H1 (cell line): ENCODE data around the gene JPH3. TPM values are rescaled to one million over a fixed set of nuclear protein-coding genes. Genes with fewer than 3 reads are reported as not detected.

Experiments
- CTCF ChIA-PET: fragments of 300-600 bp; sonication (Branson Sonifier 250); formaldehyde crosslinking; loops from one replicate; lab custom pipeline; 2021; ENCODE audit not compliant: partially characterized antibody; lab: Charles Lee
- POLR2A ChIA-PET: fragments of 300-600 bp; sonication (Branson Sonifier 250); formaldehyde crosslinking; loops from one replicate; lab custom pipeline; 2021; ENCODE audit warnings: inconsistent platforms; ENCODE audit not compliant: partially characterized antibody; lab: Charles Lee
- DNase-seq, 2 experiments: peaks; one replicate each; pipeline versions ENCODE4 v3.0.0 to v3.0.0-alpha.2; 2010 to 2022; ENCODE audit warnings: low spot score in 2 of 2, low read depth in 1 of 2, mixed read lengths in 1 of 2
- FAIRE-seq: peaks from 2 replicates; lab custom pipeline; 2011; peaks lifted over from hg19 to GRCh38; lab: Jason Lieb, UNC
- H2AFZ ChIP-seq: 2 replicates; pipeline ENCODE4 v1.8.1; 2012; ENCODE audit warnings: low read length, inconsistent platforms
- H2AK5ac ChIP-seq: 2 replicates; pipeline ENCODE4 v1.6.1; 2013; ENCODE audit warnings: low read depth, low read length
- H2BK120ac ChIP-seq: replicated peaks from 2 replicates; pipeline ENCODE3; 2013; ENCODE audit warnings: low read depth, low read length, inconsistent platforms
- H2BK12ac ChIP-seq: 2 replicates; pipeline ENCODE4 v1.6.1; 2013; ENCODE audit warnings: low read depth, low read length
- H2BK15ac ChIP-seq: 2 replicates; pipeline ENCODE4 v1.6.1; 2013; ENCODE audit warnings: low read length
- H2BK20ac ChIP-seq: 2 replicates; pipeline ENCODE4 v1.6.1; 2013; ENCODE audit warnings: low read length
- H2BK5ac ChIP-seq: 2 replicates; pipeline ENCODE4 v1.6.1; 2013; ENCODE audit warnings: low read depth, low read length
- H3K14ac ChIP-seq: 2 replicates; pipeline ENCODE4 v1.6.1; 2013; ENCODE audit warnings: inconsistent platforms; ENCODE audit not compliant: insufficient read length
- H3K18ac ChIP-seq: 2 replicates; pipeline ENCODE4 v1.6.1; 2013; ENCODE audit warnings: low read length; ENCODE audit errors: extremely low read depth
- H3K23ac ChIP-seq: 2 replicates; pipeline ENCODE4 v1.6.1; 2013; ENCODE audit warnings: inconsistent platforms; ENCODE audit not compliant: insufficient read length
- H3K23me2 ChIP-seq: 2 replicates; pipeline ENCODE4 v1.6.1; 2013; ENCODE audit warnings: low read depth, low read length
- H3K27ac ChIP-seq: 2 replicates; pipeline ENCODE4 v1.6.1; 2011; ENCODE audit warnings: low read depth, low read length, inconsistent platforms
- H3K27me3 ChIP-seq, 4 experiments: replicated peaks in 1 of 4; 1 replicate in 1 of 4; 2 replicates in 3 of 4; pipeline versions ENCODE4 v1.6.1 to v1.8.1; 2011 to 2013; ENCODE audit warnings: low read length in 3 of 4, mild to moderate bottlenecking in 3 of 4, inconsistent platforms in 2 of 4, mixed read lengths in 2 of 4, moderate library complexity in 1 of 4; ENCODE audit not compliant: control insufficient read depth in 3 of 4, insufficient read depth in 3 of 4; ENCODE audit errors: extremely low read depth in 1 of 4
- H3K36me3 ChIP-seq, 4 experiments: 2 replicates each; pipeline versions ENCODE4 v1.6.1 to v1.8.1; 2011 to 2013; ENCODE audit warnings: mild to moderate bottlenecking in 4 of 4, low read length in 3 of 4, moderate library complexity in 2 of 4, control low read depth in 1 of 4, inconsistent platforms in 1 of 4; ENCODE audit not compliant: insufficient read depth in 4 of 4, control insufficient read depth in 2 of 4
- H3K4ac ChIP-seq: replicated peaks from 2 replicates; pipeline ENCODE3; 2013; ENCODE audit warnings: low read length, low read depth, mixed read lengths, inconsistent platforms; ENCODE audit not compliant: insufficient read length
- H3K4me1 ChIP-seq, 4 experiments: replicated peaks in 1 of 4; 1 replicate in 1 of 4; 2 replicates in 3 of 4; pipeline versions ENCODE4 v1.6.1 to v1.8.1; 2011 to 2013; ENCODE audit warnings: low read length in 3 of 4, inconsistent platforms in 2 of 4, mixed read lengths in 1 of 4; ENCODE audit not compliant: insufficient read depth in 4 of 4, control insufficient read depth in 3 of 4
- H3K4me2 ChIP-seq, 2 experiments: 2 replicates each; pipeline versions ENCODE4 v1.6.1 to v1.8.1; 2011 to 2013; ENCODE audit warnings: low read depth in 2 of 2, low read length in 2 of 2, control low read depth in 1 of 2, inconsistent platforms in 1 of 2, mild to moderate bottlenecking in 1 of 2; ENCODE audit not compliant: insufficient read depth in 1 of 2
- H3K4me3 ChIP-seq, 4 experiments: fragments of 200-600, 300-600 bp in 1 of 4; sonication (generic), shearing (Covaris generic), sonication (Bioruptor Twin) in 1 of 4; 2 replicates each; pipeline versions ENCODE4 v1.5.1 to v1.8.1; 2011 to 2016; ENCODE audit warnings: low read length in 4 of 4, low read depth in 3 of 4, control low read depth in 2 of 4, inconsistent platforms in 2 of 4, mild to moderate bottlenecking in 2 of 4, mixed read lengths in 1 of 4, moderate library complexity in 1 of 4; ENCODE audit not compliant: insufficient read depth in 2 of 4; ENCODE audit errors: extremely low read depth in 1 of 4
- H3K56ac ChIP-seq: replicated peaks from 2 replicates; pipeline ENCODE3; 2013; ENCODE audit warnings: low read depth, mild to moderate bottlenecking, mixed read lengths, low read length, inconsistent platforms; ENCODE audit not compliant: insufficient read length
- H3K79me1 ChIP-seq: 2 replicates; pipeline ENCODE4 v1.6.1; 2013; ENCODE audit warnings: low read depth, low read length, control low read depth
- H3K79me2 ChIP-seq, 2 experiments: 2 replicates each; pipeline versions ENCODE4 v1.6.1 to v1.8.1; 2012 to 2013; ENCODE audit warnings: low read length in 2 of 2, mild to moderate bottlenecking in 2 of 2, inconsistent platforms in 1 of 2; ENCODE audit not compliant: insufficient read depth in 2 of 2, control insufficient read depth in 1 of 2
- H3K9ac ChIP-seq, 4 experiments: replicated peaks in 1 of 4; 1 replicate in 1 of 4; 2 replicates in 3 of 4; pipeline versions ENCODE4 v1.6.1 to v1.8.1; 2011 to 2013; ENCODE audit warnings: low read depth in 3 of 4, low read length in 3 of 4, control low read depth in 2 of 4, mild to moderate bottlenecking in 2 of 4, moderate library complexity in 2 of 4, inconsistent platforms in 1 of 4; ENCODE audit errors: extremely low read depth in 1 of 4
- H3K9me3 ChIP-seq, 2 experiments: 2 replicates each; pipeline versions ENCODE4 v1.6.1 to v1.8.1; 2012 to 2013; ENCODE audit warnings: mild to moderate bottlenecking in 2 of 2, moderate library complexity in 2 of 2, control low read depth in 1 of 2, inconsistent platforms in 1 of 2, low read depth in 1 of 2, low read length in 1 of 2, mixed read lengths in 1 of 2; ENCODE audit not compliant: insufficient read depth in 2 of 2
- H4K20me1 ChIP-seq, 2 experiments: replicated peaks in 1 of 2; 2 replicates each; pipeline versions ENCODE3 to v1.8.1; 2011 to 2013; ENCODE audit warnings: inconsistent platforms in 2 of 2, low read length in 2 of 2, mild to moderate bottlenecking in 1 of 2; ENCODE audit not compliant: insufficient read depth in 2 of 2, control insufficient read depth in 1 of 2
- H4K5ac ChIP-seq: 2 replicates; pipeline ENCODE4 v1.6.1; 2013; ENCODE audit warnings: low read length, low read depth, mixed read lengths, inconsistent platforms; ENCODE audit not compliant: insufficient read length
- H4K8ac ChIP-seq: 2 replicates; pipeline ENCODE4 v1.8.0; 2013; ENCODE audit warnings: mild to moderate bottlenecking, moderate library complexity, low read length, inconsistent platforms; ENCODE audit not compliant: insufficient read depth; ENCODE audit errors: extremely low read depth
- H4K91ac ChIP-seq: replicated peaks from 2 replicates; pipeline ENCODE3; 2013; ENCODE audit warnings: low read length, mixed read lengths, inconsistent platforms; ENCODE audit not compliant: insufficient read length
- BACH1 ChIP-seq: IDR thresholded peaks from 2 replicates; pipeline ENCODE4 v1.6.1; 2012; ENCODE audit warnings: low read length, improper control_type of control experiment
- TAF1 ChIP-seq: IDR thresholded peaks from 2 replicates; pipeline ENCODE4 v1.6.1; 2011; ENCODE audit warnings: mild to moderate bottlenecking, low read depth, low read length
- TBP ChIP-seq: IDR thresholded peaks from 2 replicates; pipeline ENCODE4 v1.6.1; 2011; ENCODE audit warnings: low read depth, low read length, improper control_type of control experiment
- WGBS, 2 experiments: shearing (Covaris generic) in 1 of 2; methylation state at CpG; one replicate each; pipeline versions ENCODE4 v1.1.6 to v1.1.7; 2013 to 2015; ENCODE audit warnings: low lambda C conversion rate in 2 of 2, mixed read lengths in 2 of 2, inconsistent platforms in 1 of 2, low coverage in 1 of 2, missing lambda C conversion rate in 1 of 2; ENCODE audit not compliant: insufficient replicate concordance in 2 of 2, insufficient coverage in 1 of 2, insufficient read length in 1 of 2; ENCODE audit errors: extremely low coverage in 1 of 2, missing lambda C conversion rate in 1 of 2; 5-methylcytosine and 5-hydroxymethylcytosine counted together
- polyA plus RNA-seq, 7 experiments: library from polyadenylated mRNA; depleted of rRNA in 3 of 7; stranded (reverse) in 5 of 7; unstranded in 2 of 7; fragments of >200 nt in 5 of 7; fragments of 200-250 nt in 2 of 7; gene quantifications; 1 replicate in 5 of 7; 2 replicates in 1 of 7; 4 replicates in 1 of 7; pipeline versions ENCODE4 v1.2.1 to v1.2.3, GENCODE V29; 2011 to 2013; ENCODE audit warnings: missing spikeins in 2 of 7, mixed read lengths in 2 of 7
- total RNA-seq: library from RNA; stranded (reverse); fragmentation: NEBNext Ultra II Directional; extraction: Animal tissue kit (Norgen Biotek cat#: 25700); gene quantifications from 2 replicates; pipeline ENCODE4 v1.2.1, GENCODE V29; 2021

The JPH3 gene
- total and polyA plus RNA-seq, 2 of the 8 experiments (the other 6 are each of a cell fraction or from before 2014, with no cell fraction given): 10.3 to 28.3 TPM

DNA sequence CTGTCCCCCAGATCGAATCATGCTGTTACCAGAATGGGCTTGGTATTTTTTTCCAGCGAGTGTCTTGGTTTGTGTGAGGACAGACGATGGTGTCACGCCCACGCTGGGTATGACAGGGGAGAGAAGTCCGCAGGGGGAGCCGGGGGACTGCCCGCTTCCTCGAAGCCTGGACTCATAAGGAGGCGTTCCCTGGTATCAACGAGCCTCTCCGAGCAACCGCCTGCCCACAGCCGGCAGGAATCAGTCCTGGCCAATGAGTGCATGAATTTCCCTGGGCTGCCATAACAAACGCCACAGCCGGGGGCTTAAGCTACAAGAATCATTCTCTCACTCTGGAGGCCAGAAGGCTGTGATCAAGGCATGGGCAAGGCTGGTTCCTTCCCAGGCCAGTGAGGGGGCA, 26.1 kb upstream of the JPH3 start:
- Histone ChIP-seq H3K14ac (no peak overlapping the region), H3K4me1 (peaks cover 3 to 23% (median 14%) of the 10 kb centered on the region in 4 experiments), H3K23ac (no peak overlapping the region), H4K5ac (no peak overlapping the region), H2BK15ac (0 out of 2 replicates have a peak overlapping the region, but pooled peaks have one; percentile 19), H3K79me2 (no peaks in the 10 kb centered on the region), H4K8ac (no peak overlapping the region), H3K4me2 (peak overlapping the region; percentile 53 to 69), H3K27ac (no peak overlapping the region), H3K79me1 (no peaks in the 10 kb centered on the region), H2AK5ac (no peak overlapping the region), H3K27me3 (0 out of 7 replicates have a peak, but pooled peaks cover 0 to 2% (median 0%) of the 10 kb centered on the region in 4 experiments), H2BK120ac (peak overlapping the region; percentile 56), H3K9me3 (no peaks in the 10 kb centered on the region), H2BK12ac (no peak overlapping the region), H3K9ac (no peak overlapping the region), H3K18ac (no peak overlapping the region), H2AFZ (peak overlapping the region; percentile 77; the same call in 1 of the 2 replicates), H3K23me2 (no peaks in the 10 kb centered on the region), H4K20me1 (no peaks in the 10 kb centered on the region), H2BK20ac (no peak overlapping the region), H3K36me3 (no peaks in the 10 kb centered on the region), H2BK5ac (no peak overlapping the region; the same call in 1 of the 2 replicates), H3K56ac (no peak overlapping the region), H4K91ac (no peak overlapping the region), H3K4ac (no peak overlapping the region), H3K4me3 (peak overlapping the region in 2 of 4 experiments; percentile 15 to 45; a peak in 3 of 8 replicates)
- WGBS, 2 experiments: 20% methylated on average over 16 of the region's 16 CpGs; no CpG with 5 or more reads in 1 of the 2 experiments
- DNase-seq (no peak), FAIRE-seq (no peak)
- ChIA-PET POLR2A (interaction anchor here (1.4 to 2.9 kb wide), 2 partner anchors 10 to 11 kb away, joined by 3 to 9 read pairs; no protein-coding TSS in a partner anchor), CTCF (interaction anchor here (0.7 to 13.0 kb wide), 8 partner anchors 10 to 1887 kb away, joined by 3 to 169 read pairs (median 3); no protein-coding TSS in a partner anchor)
- TF ChIP-seq BACH1 (no peak), TAF1 (0 out of 2 replicates have a peak, but pooled peaks have one; percentile 29), TBP (peak; percentile 41; the same call in 1 of the 2 replicates)
